Stimulated activated CD8-positive, alpha-beta memory T cell treated with anti-CD3 and anti-CD28 coated beads, Interleukin-7, amount 100 ng/mL, for 1 hour (primary cell): ENCODE results near the gene KIF25.

ENCODE experiments used
- DNase-seq, 2 donors: peaks; one replicate each; pipeline ENCODE4 v3.0.0-alpha.2; 2020; ENCODE audit warnings: low read depth in 2 of 2

Gene KIF25, protein sequence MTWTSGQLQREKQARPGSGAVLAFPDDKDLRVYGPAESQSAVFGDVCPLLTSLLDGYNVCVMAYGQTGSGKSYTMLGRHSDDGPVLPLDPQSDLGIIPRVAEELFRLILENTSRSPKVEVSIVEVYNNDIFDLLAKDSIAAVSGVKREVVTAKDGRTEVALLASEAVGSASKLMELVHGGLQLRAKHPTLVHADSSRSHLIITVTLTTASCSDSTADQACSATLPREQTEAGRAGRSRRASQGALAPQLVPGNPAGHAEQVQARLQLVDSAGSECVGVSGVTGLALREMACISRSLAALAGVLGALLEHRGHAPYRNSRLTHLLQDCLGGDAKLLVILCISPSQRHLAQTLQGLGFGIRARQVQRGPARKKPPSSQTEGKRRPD

GRCh38 chr6:167997642-167998041 is at the start of gene KIF25:
Gene KIF25 (plus strand): TSS chr6:167997671. CDS start chr6:168029586, 31,915 bp downstream.
- no peak for DNase-seq

DNA sequence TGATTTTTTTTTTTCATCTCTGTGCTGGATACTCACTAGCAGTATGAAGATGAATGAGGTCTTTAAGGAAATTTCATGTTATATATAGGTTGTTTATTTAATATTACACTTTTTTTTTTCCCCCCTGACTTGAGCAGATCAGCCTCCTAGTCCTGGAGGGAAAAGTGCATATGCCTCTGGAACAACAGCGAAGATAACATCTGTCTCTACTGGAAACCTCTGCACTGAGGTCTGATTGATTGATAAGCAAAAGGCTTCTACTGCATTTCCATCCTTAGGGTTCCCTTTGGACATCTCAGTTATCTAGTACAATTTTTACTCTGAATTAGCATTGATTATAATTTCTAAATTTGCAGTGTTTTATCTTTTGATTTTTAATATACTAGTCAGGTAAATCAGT is 49.8 kb upstream of the KIF25 start:
- DNase-seq, result no peak

GRCh38 chr6:167948716-167949115 is 48.8 kb upstream of the KIF25 start:
- DNase-seq, result no peak

DNA sequence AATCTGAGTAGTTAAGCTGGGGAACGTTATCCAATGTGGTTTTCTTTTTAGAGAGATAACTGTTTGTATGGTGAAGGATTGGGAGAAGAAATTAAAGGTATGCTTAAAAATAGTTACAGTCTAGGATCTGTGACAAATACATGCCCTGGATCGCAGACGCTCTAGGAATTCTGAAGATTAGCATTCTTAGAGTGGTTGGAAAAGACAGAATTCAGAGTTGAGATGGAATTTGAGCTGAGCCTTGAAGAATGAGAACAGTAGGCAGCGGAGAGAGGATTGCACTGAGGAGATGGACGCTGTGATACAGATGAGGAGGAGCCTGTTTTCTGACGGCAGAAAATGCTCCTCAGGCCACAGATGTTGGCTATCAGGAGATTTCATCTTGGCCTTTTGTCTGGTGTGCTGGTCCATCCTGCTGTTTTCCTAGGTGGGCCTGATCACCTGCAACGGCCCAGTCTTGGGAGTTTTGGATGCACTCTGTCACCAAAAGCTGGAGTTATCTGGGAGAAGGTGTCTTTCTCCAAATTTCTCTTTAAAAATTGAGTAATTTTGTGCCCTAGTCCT is 48.3 kb upstream of the KIF25 start:
- DNase-seq, result no peak

DNA sequence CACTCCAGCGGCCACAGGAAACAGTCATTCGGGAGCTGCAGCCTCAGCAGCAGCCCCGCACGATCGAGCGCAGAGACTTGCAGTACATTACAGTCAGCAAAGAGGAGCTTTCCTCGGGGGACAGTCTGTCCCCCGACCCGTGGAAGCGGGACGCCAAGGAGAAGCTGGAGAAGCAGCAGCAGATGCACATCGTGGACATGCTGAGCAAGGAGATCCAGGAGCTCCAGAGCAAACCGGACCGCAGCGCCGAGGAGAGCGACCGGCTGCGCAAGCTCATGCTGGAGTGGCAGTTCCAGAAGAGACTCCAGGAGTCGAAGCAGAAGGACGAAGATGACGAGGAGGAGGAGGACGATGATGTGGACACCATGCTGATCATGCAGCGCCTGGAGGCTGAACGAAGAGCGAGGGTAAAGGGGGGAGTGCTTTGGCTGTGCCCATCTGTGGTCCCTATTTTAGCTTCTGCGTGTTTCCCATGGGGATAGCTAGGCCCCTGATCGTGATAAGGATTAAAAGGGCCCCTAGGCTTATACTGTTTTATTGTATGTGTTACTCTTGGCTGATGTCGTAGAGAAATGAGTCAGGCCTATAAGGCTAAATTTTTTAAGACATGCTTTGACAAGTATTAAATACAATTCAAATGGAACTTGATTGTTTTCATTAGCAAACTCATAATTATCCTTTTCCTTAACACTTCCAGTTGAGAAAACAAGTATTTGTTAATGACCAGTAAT is 45.5 kb upstream of the KIF25 start:
- DNase-seq, result no peak

DNA sequence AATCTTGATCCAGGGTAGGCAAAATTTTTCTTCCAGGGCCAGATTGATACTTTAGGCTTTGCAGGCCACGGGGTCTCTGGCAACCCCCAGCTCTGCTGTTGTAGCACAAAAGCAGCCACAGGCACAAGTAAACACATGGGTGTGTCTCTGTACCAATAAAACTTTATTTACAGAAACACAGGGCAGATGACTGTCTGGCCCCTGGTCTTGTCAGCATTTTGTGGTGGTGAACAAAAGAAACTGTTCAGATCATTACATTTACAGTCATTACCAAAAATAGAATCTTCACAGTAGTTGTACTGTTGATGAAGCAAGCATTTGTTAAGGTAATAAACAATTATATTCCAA is 45.0 kb upstream of the KIF25 start:
- DNase-seq, result no peak

DNA sequence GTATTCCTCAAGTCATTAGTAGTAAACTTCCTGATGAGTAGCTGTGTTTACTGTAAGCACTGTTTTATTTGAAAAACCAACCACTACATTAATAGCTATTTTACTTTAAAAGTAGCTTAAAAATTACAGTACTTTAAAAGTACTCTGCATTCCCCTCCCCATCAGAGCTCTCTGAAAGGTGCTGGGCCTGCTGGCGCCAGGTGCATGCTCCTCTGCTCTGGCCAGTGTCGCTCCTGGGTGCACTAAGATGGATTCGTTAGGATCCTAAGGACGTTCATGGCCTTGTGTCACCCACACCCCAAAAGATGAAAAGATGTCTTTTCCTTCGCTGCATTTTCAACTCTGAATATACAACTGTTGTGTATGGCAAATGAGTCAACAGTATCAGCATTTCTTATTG is 43.9 kb upstream of the KIF25 start:
- no peak for DNase-seq

- DNase-seq, result no peak
Measured at GRCh38 chr6:167954151-167954550, 43.3 kb upstream of the KIF25 start.

DNA sequence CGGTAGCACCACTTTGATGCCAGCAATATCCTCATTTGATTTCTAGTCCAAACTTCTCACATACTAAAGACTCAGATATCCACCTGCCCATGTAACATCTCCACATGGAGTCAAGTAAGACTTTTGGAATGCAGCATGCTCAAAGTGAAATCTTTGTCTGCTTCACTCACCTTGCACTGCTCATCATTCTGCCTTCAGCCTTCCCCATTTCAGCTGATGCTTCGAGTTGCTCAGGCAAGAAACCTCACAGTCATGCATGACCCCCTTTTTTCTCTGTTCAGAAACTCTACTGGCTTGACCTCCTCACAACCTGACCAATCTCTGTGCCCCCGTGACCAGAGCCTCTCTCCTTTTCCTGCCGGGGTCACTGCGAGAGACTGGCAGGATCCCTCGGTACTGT is 41.0 kb upstream of the KIF25 start:
- no peak for DNase-seq

- DNase-seq, result no peak
Measured at GRCh38 chr6:167956983-167957492, 40.4 kb upstream of the KIF25 start.

- DNase-seq, result no peak
Measured at GRCh38 chr6:167957626-167958025, 39.8 kb upstream of the KIF25 start.

- DNase-seq, result no peak
Measured at GRCh38 chr6:167960579-167960978, 36.9 kb upstream of the KIF25 start.

DNA sequence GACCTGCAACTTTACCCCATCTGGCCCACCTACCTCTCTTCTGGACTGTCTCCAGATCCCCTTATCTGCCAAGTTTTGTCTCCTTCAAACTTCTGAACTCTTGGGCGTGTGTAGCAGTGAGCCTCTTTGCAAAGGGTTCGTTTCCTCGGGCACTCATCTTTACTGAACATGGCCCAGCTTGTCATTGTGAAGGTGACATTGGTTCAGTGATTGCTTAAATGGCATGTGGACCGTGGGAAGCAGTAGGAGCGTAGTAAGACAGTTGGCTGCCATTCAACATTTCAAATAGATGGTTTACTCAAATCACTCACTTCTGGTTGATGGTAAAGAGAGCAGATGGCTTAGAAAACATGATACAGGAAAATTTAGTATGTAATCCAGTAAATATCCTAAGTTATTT is 34.8 kb upstream of the KIF25 start:
- no peak for DNase-seq

DNA sequence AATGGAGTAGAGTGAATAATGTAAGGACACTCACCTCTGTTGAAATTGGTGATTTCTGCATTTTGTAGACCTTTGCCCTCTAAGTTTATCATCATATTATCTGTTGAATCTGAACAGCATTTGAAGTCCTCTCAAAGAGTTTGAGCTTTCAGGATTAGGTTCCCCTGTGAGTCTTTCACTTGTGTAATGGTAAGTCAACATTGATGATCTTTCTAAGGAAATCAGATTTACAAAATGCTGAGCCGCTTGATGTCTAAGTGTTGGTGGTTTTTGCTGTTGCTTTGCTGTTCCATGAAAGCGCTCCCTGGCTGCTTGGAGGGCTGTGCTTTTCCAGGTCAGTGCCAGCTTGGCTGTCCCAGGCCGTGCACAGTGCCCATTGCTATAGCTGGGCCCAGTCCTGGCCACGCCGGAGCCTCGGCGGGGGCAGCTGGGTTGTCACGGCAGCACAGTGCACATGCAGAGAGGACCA is 33.8 kb upstream of the KIF25 start:
- no peak for DNase-seq

DNA sequence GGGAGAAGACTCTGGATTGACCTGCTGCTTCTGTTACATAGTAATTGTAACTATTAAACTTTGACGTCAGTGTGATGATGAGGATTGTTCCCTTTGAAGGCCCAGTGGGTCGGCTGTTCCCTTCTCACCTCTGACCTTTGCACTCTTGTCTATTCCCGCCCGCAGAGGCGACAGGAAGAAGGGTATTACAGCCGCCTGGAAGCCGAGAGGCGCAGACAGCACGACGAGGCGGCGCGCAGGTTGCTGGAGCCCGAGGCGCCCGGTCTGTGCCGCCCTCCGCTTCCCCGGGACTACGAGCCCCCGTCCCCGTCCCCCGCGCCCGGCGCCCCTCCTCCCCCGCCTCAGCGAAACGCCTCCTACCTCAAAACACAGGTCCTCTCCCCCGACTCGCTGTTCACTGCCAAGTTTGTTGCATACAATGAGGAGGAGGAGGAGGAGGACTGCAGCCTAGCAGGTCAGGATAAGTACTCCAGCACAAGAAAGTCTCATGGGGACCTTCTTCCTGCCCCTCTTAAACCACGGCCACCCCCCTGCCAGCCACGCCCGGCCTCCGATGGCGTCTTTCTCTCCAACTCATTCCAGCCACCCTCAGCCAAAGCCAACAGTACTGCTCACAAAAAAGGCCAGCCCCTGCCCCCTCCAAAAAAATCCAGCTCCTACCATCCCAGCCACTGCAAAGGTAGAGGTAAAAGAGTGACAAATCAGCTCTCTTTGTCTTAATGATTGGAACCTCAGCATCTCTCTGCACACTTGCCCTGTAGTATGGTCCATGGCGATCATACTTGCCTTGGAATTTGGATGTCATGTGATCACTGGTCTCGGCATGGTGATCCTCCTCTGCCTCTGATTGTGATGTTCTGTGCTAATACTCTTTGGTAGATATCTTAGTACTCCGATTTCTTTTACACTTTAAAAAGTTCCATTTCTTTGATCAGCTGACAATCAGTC is 31.6 kb upstream of the KIF25 start:
- DNase-seq, result no peak

- no peak for DNase-seq
Measured at GRCh38 chr6:167966540-167966905, 30.9 kb upstream of the KIF25 start.

DNA sequence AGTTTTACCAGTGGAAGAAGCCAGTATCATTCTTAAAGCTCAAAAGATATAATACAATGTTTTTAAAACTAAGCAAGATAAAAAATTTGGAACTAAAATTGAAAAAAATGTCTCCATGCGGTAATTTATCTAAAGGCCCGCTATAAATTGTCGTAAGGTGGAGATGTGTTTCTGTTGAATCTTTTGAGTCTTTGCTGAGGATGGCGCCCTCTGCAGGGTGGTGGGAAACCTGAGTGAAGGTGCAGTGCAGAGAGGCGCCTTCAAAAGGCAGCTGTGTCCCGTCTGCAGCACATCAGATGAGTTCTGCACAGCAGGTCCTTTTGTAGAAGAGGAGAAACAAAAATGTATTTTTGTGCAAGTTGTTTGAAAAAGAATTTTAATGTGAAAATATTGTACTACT is 29.4 kb upstream of the KIF25 start:
- DNase-seq, result no peak

GRCh38 chr6:167970230-167970629 is 27.2 kb upstream of the KIF25 start:
- no peak for DNase-seq

- DNase-seq, result no peak
Measured at GRCh38 chr6:167972193-167972592, 25.3 kb upstream of the KIF25 start.

GRCh38 chr6:167973148-167973885 is 24.2 kb upstream of the KIF25 start:
- DNase-seq, result no peak
